Thymus (tissue), 11 donors: ENCODE results near the gene ASTN1. TPM values are rescaled to one million over a fixed set of nuclear protein-coding genes. Genes with fewer than 3 reads are reported as not detected.

Experiments
- DNase-seq, 9 donors: peaks; one replicate each; pipeline ENCODE4 v3.0.0-alpha.2; 2013; ENCODE audit warnings: low spot score in 9 of 9, low read depth in 6 of 9, missing footprints in 1 of 9
- H3K27ac ChIP-seq, 2 donors: one replicate each; pipeline ENCODE4 v1.5.1; 2013; ENCODE audit warnings: control low read depth in 1 of 2, low read depth in 1 of 2, low read length in 1 of 2, mild to moderate bottlenecking in 1 of 2, moderate library complexity in 1 of 2
- H3K27me3 ChIP-seq, 2 donors: one replicate each; pipeline ENCODE4 v1.5.1; 2013; ENCODE audit warnings: low read length in 1 of 2; ENCODE audit not compliant: control insufficient read depth in 2 of 2, insufficient read depth in 1 of 2
- H3K36me3 ChIP-seq, 2 donors: one replicate each; pipeline ENCODE4 v1.5.1; 2013; ENCODE audit warnings: low read length in 1 of 2, mild to moderate bottlenecking in 1 of 2, moderate library complexity in 1 of 2; ENCODE audit not compliant: control insufficient read depth in 2 of 2, insufficient read depth in 2 of 2
- H3K4me1 ChIP-seq, 2 donors: one replicate each; pipeline ENCODE4 v1.5.1; 2013; ENCODE audit warnings: low read length in 2 of 2; ENCODE audit not compliant: control insufficient read depth in 2 of 2, insufficient read depth in 2 of 2
- H3K4me3 ChIP-seq, 2 donors: one replicate each; pipeline ENCODE4 v1.5.1; 2013; ENCODE audit warnings: low read length in 2 of 2, control low read depth in 1 of 2, mild to moderate bottlenecking in 1 of 2
- H3K9me3 ChIP-seq, 2 donors: one replicate each; pipeline ENCODE4 v1.5.1; 2013; ENCODE audit warnings: low read length in 1 of 2, mild to moderate bottlenecking in 1 of 2; ENCODE audit not compliant: control insufficient read depth in 2 of 2, insufficient read depth in 1 of 2
- WGBS: extraction: QIAGEN DNeasy Blood & Tissue Kit; methylation state at CpG from one replicate; pipeline ENCODE4 v1.1.7; 2013; 5-methylcytosine and 5-hydroxymethylcytosine counted together
- polyA plus RNA-seq: library from polyadenylated mRNA; stranded (reverse); fragments of 200-250 nt; gene quantifications from one replicate; pipeline ENCODE4 v1.2.3, GENCODE V29; 2013
- total RNA-seq: library from RNA; stranded (reverse); fragments of 120-200 nt; gene quantifications from one replicate; pipeline ENCODE4 v1.2.4, GENCODE V29; 2013
- donor health status: healthy.

Gene ASTN1
- total and polyA plus RNA-seq, 2 donors, result 0.09 to 0.24 TPM

DNA sequence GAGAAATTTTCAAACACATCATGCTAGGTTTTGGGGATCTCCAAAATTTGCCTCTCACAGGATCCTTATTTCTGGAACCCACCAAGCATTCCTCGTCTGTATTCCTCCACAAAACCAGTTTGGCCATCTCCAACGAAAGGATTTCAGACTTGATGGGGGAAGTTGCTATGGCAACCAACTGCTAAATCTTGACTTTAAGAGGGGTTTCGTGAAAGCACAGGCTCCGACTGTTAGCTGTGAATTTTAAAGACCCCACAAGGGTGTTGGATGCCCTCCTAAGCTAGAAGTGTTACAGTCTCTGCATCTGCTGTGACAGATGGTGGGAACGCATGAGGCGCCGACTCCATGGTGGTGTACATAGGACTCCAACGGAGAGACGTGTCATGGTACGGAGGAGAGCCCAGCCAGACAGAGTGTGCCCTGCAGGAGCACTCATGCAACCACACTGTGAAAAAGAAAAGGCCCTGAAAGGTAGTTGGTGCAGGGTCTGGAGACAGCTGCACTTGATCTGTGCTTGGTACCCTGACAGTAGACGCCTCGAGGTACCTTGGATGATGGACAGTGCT lies 147.1 kb downstream of the ASTN1 start:
- Histone ChIP-seq H3K27ac (no peak overlapping the region), H3K9me3 (no peaks in the 10 kb centered on the region), H3K36me3 (no peaks in the 10 kb centered on the region), H3K4me1 (no peaks in the 10 kb centered on the region), H3K4me3 (no peak overlapping the region), H3K27me3 (no peaks in the 10 kb centered on the region)
- DNase-seq, result no peak
- 94% methylated on average over 12 of the region's 12 CpGs for WGBS

DNA sequence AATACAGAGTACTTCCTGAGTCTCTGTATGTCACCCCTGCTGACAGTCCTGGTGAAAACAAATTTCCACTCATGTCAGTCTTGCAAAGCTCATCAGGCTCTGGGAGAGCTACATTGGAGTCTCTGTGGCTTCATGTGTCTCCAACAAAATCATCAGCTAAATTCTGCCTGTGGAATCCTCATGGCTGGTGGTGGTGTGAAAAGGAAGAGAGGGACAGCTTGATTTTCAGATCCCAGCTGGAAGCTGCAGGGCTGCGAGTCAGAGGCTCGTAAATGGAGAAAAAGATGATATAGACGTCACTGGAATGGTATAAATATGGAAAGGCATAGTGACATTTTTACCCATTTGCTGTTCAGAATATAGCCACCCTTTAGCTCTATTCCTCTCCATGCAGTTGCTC lies 150.2 kb downstream of the ASTN1 start:
- Histone ChIP-seq H3K4me3 (no peak overlapping the region), H3K27me3 (no peaks in the 10 kb centered on the region), H3K36me3 (no peaks in the 10 kb centered on the region), H3K9me3 (no peaks in the 10 kb centered on the region), H3K27ac (no peak overlapping the region), H3K4me1 (no peaks in the 10 kb centered on the region)
- no peak for DNase-seq
- 93% methylated on average over 3 of the region's 3 CpGs for WGBS

DNA sequence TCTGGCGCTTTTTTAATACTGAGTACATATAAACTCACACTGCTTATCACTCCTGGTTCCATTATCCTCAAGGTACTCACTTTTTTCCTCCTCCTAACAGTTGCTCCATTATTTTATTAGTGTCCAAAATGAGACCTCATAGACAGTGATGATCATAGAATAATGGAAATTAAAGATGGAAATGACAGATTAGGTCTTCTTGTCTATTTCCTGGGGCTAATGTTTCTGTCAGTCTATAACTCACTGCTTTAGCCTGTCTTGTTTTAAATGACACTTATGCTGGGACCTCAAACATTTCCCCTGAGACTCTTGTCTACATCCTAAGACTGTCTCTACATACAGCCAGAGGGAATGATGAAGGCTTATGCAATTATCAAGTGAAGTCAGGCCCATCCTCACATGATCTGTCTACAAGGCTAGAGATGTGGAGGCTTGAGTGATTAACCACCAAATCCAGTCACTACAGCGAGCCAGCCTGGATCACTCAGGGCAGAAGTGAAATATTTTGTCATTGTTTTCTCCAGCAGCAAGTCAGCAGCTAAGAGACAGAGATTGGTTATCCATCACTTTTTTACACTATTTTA lies 152.1 kb downstream of the ASTN1 start:
- no peaks in the 10 kb centered on the region for H3K36me3 ChIP-seq
- DNase-seq, result no peak
- H3K4me1 ChIP-seq, result no peaks in the 10 kb centered on the region
- H3K4me3 ChIP-seq, result no peak overlapping the region
- no peaks in the 10 kb centered on the region for H3K9me3 ChIP-seq
- WGBS, result 92% methylated on average over 2 of the region's 2 CpGs
- no peak overlapping the region for H3K27ac ChIP-seq
- H3K27me3 ChIP-seq, result no peaks in the 10 kb centered on the region

DNA sequence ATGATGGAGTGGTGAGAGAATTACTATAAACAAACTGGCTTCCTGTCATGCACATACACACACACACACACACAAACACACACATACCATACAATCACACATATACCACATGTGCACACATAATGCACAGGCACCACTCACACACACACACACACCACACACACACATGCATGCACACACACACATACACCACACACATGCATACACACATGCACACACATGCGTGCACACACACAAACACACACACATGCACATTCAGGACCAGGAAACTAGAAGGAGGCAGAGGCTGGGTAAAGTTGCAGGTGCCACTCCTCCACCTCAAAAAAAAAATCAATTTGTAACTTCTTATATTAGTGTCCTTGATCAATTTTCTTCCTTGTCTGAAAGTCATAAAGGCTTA lies 153.0 kb downstream of the ASTN1 start:
- no peaks in the 10 kb centered on the region for H3K27me3 ChIP-seq
- DNase-seq, result no peak
- no peaks in the 10 kb centered on the region for H3K9me3 ChIP-seq
- H3K4me1 ChIP-seq, result no peaks in the 10 kb centered on the region
- no peak overlapping the region for H3K27ac ChIP-seq
- H3K36me3 ChIP-seq, result no peaks in the 10 kb centered on the region
- 89% methylated on average over 1 of the region's 1 CpG for WGBS
- no peak overlapping the region for H3K4me3 ChIP-seq

DNA sequence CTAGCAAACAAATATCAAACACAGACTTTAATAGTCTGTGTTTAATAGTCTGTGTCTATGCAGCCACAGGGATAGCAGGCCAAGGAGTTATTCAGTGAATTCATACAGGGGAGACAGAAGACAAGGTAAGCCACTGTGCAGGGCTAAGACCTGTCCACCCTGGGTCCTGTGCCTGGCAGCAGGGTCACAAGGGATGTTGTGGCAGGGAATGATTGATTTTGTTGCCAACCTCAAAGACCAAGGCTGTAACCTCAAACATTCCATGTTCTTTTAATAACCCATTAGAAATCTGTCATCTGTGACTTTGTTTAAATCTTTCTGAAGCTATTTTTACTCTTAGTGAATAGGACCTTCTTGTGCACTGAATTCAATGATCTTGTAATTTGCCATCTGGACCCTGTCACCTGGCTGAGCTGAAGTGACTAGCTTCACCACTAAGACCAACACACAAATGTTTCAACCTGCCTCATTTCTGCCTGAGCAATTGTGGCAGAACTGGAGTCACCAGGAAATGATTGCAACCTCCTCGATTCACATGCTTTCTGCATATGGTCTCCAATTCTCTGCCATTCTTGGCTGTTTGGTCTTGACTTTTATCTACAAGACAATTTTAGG lies 154.2 kb downstream of the ASTN1 start:
- no peak for DNase-seq
- Histone ChIP-seq H3K4me1 (no peaks in the 10 kb centered on the region), H3K9me3 (no peaks in the 10 kb centered on the region), H3K4me3 (no peak overlapping the region), H3K36me3 (no peaks in the 10 kb centered on the region), H3K27ac (no peak overlapping the region), H3K27me3 (no peaks in the 10 kb centered on the region)
- WGBS, result 82% methylated on average over 1 of the region's 1 CpG

DNA sequence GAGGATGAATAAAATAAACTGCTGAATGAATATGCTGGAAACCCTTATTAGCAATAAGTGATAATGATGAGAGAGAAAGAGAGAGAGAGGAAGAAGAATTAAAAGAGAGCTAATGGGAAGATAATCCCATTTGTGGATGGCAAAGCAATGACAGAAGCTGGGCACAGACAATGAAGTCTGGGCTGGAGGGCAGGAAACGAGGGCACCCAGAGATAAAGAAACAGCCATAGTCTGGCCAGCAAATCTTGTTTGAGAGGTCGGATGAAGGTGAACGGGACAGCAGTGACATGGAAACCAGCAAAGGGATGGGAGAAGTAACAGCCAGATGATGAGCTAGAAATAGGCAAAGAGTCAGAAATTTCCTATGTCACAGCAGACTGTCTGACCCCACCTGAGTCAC lies 155.9 kb downstream of the ASTN1 start:
- no peaks in the 10 kb centered on the region for H3K36me3 ChIP-seq
- no peak for DNase-seq

DNA sequence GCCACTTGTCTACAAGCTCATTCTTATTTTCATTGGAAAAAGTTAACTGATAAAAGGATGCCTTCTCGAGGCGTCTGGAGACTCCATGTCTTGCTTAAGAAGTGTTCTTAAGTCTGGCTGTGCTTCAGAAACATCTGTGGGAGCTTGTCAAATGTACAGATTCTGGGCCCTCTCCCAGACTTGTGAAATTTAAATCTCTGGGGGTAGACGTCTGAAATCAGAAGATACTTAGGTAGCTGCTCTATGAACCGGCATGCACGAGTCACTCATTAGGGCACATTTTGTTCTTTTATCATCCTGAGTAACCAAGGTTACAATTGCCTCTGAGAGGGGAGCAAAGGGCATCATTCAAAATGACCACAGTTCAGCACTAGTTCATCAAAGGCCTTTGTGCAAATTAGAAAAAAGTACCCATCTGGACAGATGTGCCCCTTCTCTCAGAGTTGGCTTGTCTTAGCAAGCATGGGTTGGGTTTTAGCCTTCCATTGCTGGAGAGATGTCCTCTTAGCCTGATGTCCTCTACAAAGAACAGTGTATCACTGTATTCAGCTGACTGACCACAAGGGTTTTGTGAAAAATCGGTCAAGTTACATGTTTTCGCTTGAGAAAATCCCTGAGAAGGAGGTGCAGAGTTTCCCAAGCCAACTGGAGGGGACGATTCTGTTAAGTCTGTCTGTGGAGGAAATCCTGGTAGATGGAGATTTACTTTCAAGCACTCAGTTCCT lies 156.9 kb downstream of the ASTN1 start:
- H3K27me3 ChIP-seq, result no peaks in the 10 kb centered on the region
- 71% methylated on average over 8 of the region's 8 CpGs for WGBS
- H3K36me3 ChIP-seq, result no peaks in the 10 kb centered on the region
- no peak for DNase-seq
- H3K4me3 ChIP-seq, result no peak overlapping the region
- no peaks in the 10 kb centered on the region for H3K9me3 ChIP-seq
- H3K27ac ChIP-seq, result no peak overlapping the region
- no peaks in the 10 kb centered on the region for H3K4me1 ChIP-seq

More for the DNA sequence above, 155.9 kb downstream of the ASTN1 start:
- Histone ChIP-seq H3K27me3 (no peaks in the 10 kb centered on the region), H3K9me3 (no peaks in the 10 kb centered on the region), H3K4me3 (no peak overlapping the region), H3K4me1 (no peaks in the 10 kb centered on the region), H3K27ac (no peak overlapping the region)
- 83% methylated on average over 3 of the region's 3 CpGs for WGBS

DNA sequence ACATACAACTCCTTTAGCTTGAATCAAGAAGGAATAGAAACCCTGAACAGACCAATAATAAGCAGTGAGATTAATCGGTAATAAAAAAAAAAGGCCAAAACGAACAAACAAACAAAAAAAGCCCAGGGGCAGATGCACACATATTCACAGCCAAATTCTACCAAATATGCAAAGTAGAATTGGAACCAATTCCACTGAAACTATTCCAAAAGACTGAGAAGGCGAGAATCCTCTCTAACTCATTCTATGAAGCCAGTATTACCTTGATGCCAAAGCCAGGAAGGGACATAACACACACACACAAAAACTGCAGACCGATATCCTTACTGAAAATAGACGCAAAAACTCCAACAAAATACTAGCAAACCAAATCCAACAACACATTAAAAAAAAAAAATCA lies 161.6 kb downstream of the ASTN1 start:
- Histone ChIP-seq H3K36me3 (no peaks in the 10 kb centered on the region), H3K9me3 (no peaks in the 10 kb centered on the region), H3K4me3 (no peak overlapping the region), H3K4me1 (no peaks in the 10 kb centered on the region), H3K27me3 (no peaks in the 10 kb centered on the region), H3K27ac (no peak overlapping the region)
- 81% methylated on average over 5 of the region's 5 CpGs for WGBS
- no peak for DNase-seq

DNA sequence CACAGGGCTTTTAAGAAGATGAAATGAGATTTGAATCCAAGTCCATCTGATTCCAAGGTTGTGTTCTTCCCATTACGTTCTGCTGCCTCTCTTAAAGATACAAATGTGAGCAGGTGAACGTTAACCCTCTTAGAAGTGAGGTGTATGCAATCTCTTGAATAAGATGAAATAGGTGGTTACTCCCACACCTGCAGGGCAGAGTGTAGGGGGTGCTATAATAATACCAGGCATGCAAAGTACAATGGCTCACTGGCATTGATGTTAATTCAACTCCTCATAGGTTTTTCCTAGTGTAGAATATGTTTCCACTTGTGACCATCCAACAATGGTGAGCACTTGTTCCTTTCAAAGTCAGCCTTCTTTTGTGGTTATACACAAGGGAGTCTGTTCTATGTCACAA lies 163.0 kb downstream of the ASTN1 start:
- Histone ChIP-seq H3K4me1 (no peaks in the 10 kb centered on the region), H3K9me3 (no peaks in the 10 kb centered on the region), H3K27me3 (no peaks in the 10 kb centered on the region), H3K27ac (no peak overlapping the region), H3K4me3 (no peak overlapping the region), H3K36me3 (no peaks in the 10 kb centered on the region)
- WGBS, result 89% methylated on average over 2 of the region's 2 CpGs
- no peak for DNase-seq
